GM23338 (cell line): Measurements from ENCODE around the gene NECTIN3. TPM values are rescaled to one million over a fixed set of nuclear protein-coding genes. Genes with fewer than 3 reads are reported as not detected.

Source experiments
- ATAC-seq: fragments of 200-7000 bp; cut with Tn5 transposase; 3 replicates; pipeline ENCODE4 v1.9.1; 2020
- DNase-seq: peaks from one replicate; pipeline ENCODE4 v3.0.0-alpha.2; 2015; ENCODE audit warnings: low spot score
- H2AFZ ChIP-seq: fragments of 200-600 bp; sonication (generic); 2 replicates; pipeline ENCODE4 v1.8.0; 2016; ENCODE audit warnings: antibody characterized with exemption, mild to moderate bottlenecking, moderate library complexity
- H3F3A ChIP-seq: fragments of 200-600 bp; sonication (generic); replicated peaks from 2 replicates; pipeline ENCODE4 v1.8.0; 2017; ENCODE audit warnings: antibody characterized with exemption, mixed run types, low read depth
- H3K27ac ChIP-seq: fragments of 200-600 bp; sonication (generic); 2 replicates; pipeline ENCODE4 v1.6.1; 2016; ENCODE audit warnings: low read depth
- H3K27me3 ChIP-seq: fragments of 200-600 bp; sonication (generic); 2 replicates; pipeline ENCODE4 v1.8.0; 2016; ENCODE audit warnings: mild to moderate bottlenecking, mixed run types, moderate library complexity; ENCODE audit not compliant: insufficient read depth
- H3K36me3 ChIP-seq: fragments of 200-600 bp; sonication (generic); 2 replicates; pipeline ENCODE4 v1.8.0; 2016; ENCODE audit warnings: mild to moderate bottlenecking; ENCODE audit not compliant: insufficient read depth
- H3K4me1 ChIP-seq: fragments of 200-600 bp; sonication (generic); 2 replicates; pipeline ENCODE4 v1.8.0; 2016; ENCODE audit warnings: mild to moderate bottlenecking, moderate library complexity; ENCODE audit not compliant: insufficient read depth
- H3K4me2 ChIP-seq: fragments of 200-600 bp; sonication (generic); 2 replicates; pipeline ENCODE4 v1.7.1; 2017; ENCODE audit warnings: mixed run types
- H3K4me3 ChIP-seq: fragments of 200-600 bp; sonication (generic); 2 replicates; pipeline ENCODE4 v1.6.1; 2016; ENCODE audit warnings: mixed run types
- H3K79me2 ChIP-seq: fragments of 200-600 bp; sonication (generic); replicated peaks from 2 replicates; pipeline ENCODE4 v1.8.0; 2017; ENCODE audit warnings: mild to moderate bottlenecking; ENCODE audit not compliant: insufficient read depth
- H3K9me2 ChIP-seq: fragments of 200-600 bp; sonication (generic); 2 replicates; pipeline ENCODE4 v1.8.0; 2017; ENCODE audit not compliant: insufficient read depth
- H4K20me1 ChIP-seq: fragments of 200-600 bp; sonication (generic); replicated peaks from 2 replicates; pipeline ENCODE4 v1.8.0; 2017; ENCODE audit warnings: mild to moderate bottlenecking; ENCODE audit not compliant: insufficient read depth
- H3K27ac Mint-ChIP-seq: 2 replicates; pipeline ENCODE4 v1.8.0; 2020; ENCODE audit warnings: inconsistent platforms, mild to moderate bottlenecking, moderate library complexity, mixed read lengths
- H3K27me3 Mint-ChIP-seq: 3 replicates; pipeline ENCODE4 v1.8.0; 2022; ENCODE audit warnings: low read depth, mild to moderate bottlenecking, moderate library complexity, mixed read lengths, inconsistent platforms; ENCODE audit not compliant: insufficient read depth, poor library complexity
- H3K36me3 Mint-ChIP-seq: 3 replicates; pipeline ENCODE4 v1.8.0; 2021; ENCODE audit warnings: low read depth, mild to moderate bottlenecking, inconsistent platforms, moderate library complexity, mixed read lengths
- H3K4me1 Mint-ChIP-seq: 3 replicates; pipeline ENCODE4 v1.8.0; 2020; ENCODE audit warnings: mild to moderate bottlenecking, inconsistent platforms, mixed read lengths
- H3K4me3 Mint-ChIP-seq: 3 replicates; pipeline ENCODE4 v1.8.0; 2021; ENCODE audit warnings: moderate library complexity, mild to moderate bottlenecking, inconsistent platforms, mixed read lengths
- H3K9me3 Mint-ChIP-seq: 3 replicates; pipeline ENCODE4 v1.8.0; 2020; ENCODE audit warnings: moderate library complexity, mild to moderate bottlenecking, inconsistent platforms, mixed read lengths
- CREB1 ChIP-seq: fragments of 250-450 bp; sonication (Bioruptor Pico); IDR thresholded peaks from 2 replicates; pipeline ENCODE4 v1.5.0; 2020; ENCODE audit warnings: low read depth, mild to moderate bottlenecking, moderate library complexity
- EZH2 ChIP-seq: fragments of 200-600 bp; sonication (generic); IDR thresholded peaks from one replicate; pipeline ENCODE4 v1.8.0; 2017; ENCODE audit warnings: antibody characterized with exemption, mild to moderate bottlenecking, low read depth; ENCODE audit not compliant: unreplicated experiment
- EZH2phosphoT487 ChIP-seq: fragments of 200-600 bp; sonication (generic); IDR thresholded peaks from one replicate; pipeline ENCODE4 v1.8.1; 2018; ENCODE audit warnings: antibody characterized with exemption; ENCODE audit not compliant: unreplicated experiment
- JUNB ChIP-seq: IDR thresholded peaks from one replicate; pipeline ENCODE4 v1.6.1; 2016; ENCODE audit warnings: antibody characterized with exemption; ENCODE audit not compliant: unreplicated experiment
- NANOG ChIP-seq: IDR thresholded peaks from 2 replicates; pipeline ENCODE4 v1.6.1; 2016; ENCODE audit warnings: antibody characterized with exemption, borderline replicate concordance
- POLR2AphosphoS5 ChIP-seq: IDR thresholded peaks from 2 replicates; pipeline ENCODE4 v1.6.1; 2016; ENCODE audit warnings: antibody characterized with exemption, low read depth
- STAT1 ChIP-seq: IDR thresholded peaks from one replicate; pipeline ENCODE4 v1.6.1; 2016; ENCODE audit warnings: antibody characterized with exemption; ENCODE audit not compliant: unreplicated experiment
- ZNF114 ChIP-seq: fragments of 250-450 bp; sonication (Bioruptor Pico); IDR thresholded peaks from 2 replicates; pipeline ENCODE4 v1.5.0; 2020; ENCODE audit warnings: mild to moderate bottlenecking, moderate library complexity
- ZNF331 ChIP-seq: fragments of 250-450 bp; sonication (Bioruptor Pico); IDR thresholded peaks from 2 replicates; pipeline ENCODE4 v1.5.0; 2020; ENCODE audit warnings: low read depth, mild to moderate bottlenecking, moderate library complexity
- polyA plus RNA-seq: library from polyadenylated mRNA; unstranded; fragments of >200 nt; fragmentation: Nextera tagmentation; extraction: Ambion mirVana; gene quantifications from 2 replicates; pipeline ENCODE4 v1.2.1, GENCODE V29; 2016
- total RNA-seq: library from RNA; depleted of rRNA; stranded (reverse); fragments of >200 nt; shearing (Covaris generic); gene quantifications from 2 replicates; pipeline ENCODE4 v1.2.3, GENCODE V29; 2014
- TF ChIP-seq, protein P1 (sequence below): IDR thresholded peaks from one replicate; pipeline ENCODE4 v1.6.1; 2018; ENCODE audit warnings: antibody characterized with exemption; ENCODE audit not compliant: unreplicated experiment
- TF ChIP-seq, protein P2 (sequence below): fragments of 250-450 bp; sonication (Bioruptor Pico); IDR thresholded peaks from 2 replicates; pipeline ENCODE4 v1.5.0; 2020; ENCODE audit warnings: mild to moderate bottlenecking, moderate library complexity
- TF ChIP-seq, protein P3 (sequence below): IDR thresholded peaks from 2 replicates; pipeline ENCODE4 v1.6.1; 2016; ENCODE audit warnings: antibody characterized with exemption

NECTIN3 gene
- total and polyA plus RNA-seq, 2 experiments from 2014 or later, result 16.0 to 48.2 TPM

DNA sequence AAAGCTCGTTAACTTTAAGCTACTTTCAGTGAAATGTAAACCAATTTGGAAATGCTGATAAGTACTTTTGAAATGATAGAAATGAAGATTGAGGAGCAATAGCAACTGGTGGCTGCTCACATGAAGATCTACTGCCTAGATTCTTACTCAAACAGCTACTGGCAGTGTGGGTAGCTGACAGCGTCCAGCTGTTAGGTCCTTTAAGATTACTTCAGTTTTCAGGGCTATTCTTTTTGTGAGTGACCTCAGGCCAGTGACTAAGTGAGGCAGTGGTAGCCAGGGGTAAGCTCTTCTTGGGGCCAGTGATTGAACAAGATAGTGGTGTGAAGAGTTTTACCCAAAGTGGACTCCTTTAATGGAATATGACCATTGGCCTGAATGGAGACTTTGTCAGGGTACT is 41.3 kb downstream of the NECTIN3 start:
- DNase-seq (no peak), ATAC-seq (no peak)
- Histone ChIP-seq H3K36me3 (no peaks in the 10 kb centered on the region), H3K4me3 (no peak overlapping the region), H3K9me2 (no peaks in the 10 kb centered on the region), H3K4me1 (peaks cover 17% of the 10 kb centered on the region), H3K27me3 (no peaks in the 10 kb centered on the region), H3K79me2 (peaks cover 90% of the 10 kb centered on the region), H3F3A (no peaks in the 10 kb centered on the region), H3K27ac (no peak overlapping the region), H4K20me1 (no peaks in the 10 kb centered on the region; the same call in 1 of the 2 replicates), H3K4me2 (no peak overlapping the region), H2AFZ (no peak overlapping the region)
- H3K36me3 Mint-ChIP-seq, result peaks cover 6% of the 10 kb centered on the region; the same call in 1 of the 3 replicates
- no peak overlapping the region for H3K4me3 Mint-ChIP-seq
- peak overlapping the region; percentile 78 for H3K27ac Mint-ChIP-seq
- peaks cover 2% of the 10 kb centered on the region for H3K27me3 Mint-ChIP-seq
- no peak for TF ChIP-seq NANOG
- no peak for TF ChIP-seq ZNF114 (CRISPR knock-in tag)
- TF ChIP-seq POLR2AphosphoS5, result no peak
- no peak for TF ChIP-seq EZH2
- TF ChIP-seq, protein P1, sequence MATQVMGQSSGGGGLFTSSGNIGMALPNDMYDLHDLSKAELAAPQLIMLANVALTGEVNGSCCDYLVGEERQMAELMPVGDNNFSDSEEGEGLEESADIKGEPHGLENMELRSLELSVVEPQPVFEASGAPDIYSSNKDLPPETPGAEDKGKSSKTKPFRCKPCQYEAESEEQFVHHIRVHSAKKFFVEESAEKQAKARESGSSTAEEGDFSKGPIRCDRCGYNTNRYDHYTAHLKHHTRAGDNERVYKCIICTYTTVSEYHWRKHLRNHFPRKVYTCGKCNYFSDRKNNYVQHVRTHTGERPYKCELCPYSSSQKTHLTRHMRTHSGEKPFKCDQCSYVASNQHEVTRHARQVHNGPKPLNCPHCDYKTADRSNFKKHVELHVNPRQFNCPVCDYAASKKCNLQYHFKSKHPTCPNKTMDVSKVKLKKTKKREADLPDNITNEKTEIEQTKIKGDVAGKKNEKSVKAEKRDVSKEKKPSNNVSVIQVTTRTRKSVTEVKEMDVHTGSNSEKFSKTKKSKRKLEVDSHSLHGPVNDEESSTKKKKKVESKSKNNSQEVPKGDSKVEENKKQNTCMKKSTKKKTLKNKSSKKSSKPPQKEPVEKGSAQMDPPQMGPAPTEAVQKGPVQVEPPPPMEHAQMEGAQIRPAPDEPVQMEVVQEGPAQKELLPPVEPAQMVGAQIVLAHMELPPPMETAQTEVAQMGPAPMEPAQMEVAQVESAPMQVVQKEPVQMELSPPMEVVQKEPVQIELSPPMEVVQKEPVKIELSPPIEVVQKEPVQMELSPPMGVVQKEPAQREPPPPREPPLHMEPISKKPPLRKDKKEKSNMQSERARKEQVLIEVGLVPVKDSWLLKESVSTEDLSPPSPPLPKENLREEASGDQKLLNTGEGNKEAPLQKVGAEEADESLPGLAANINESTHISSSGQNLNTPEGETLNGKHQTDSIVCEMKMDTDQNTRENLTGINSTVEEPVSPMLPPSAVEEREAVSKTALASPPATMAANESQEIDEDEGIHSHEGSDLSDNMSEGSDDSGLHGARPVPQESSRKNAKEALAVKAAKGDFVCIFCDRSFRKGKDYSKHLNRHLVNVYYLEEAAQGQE, result no peak
- TF ChIP-seq, protein P2, sequence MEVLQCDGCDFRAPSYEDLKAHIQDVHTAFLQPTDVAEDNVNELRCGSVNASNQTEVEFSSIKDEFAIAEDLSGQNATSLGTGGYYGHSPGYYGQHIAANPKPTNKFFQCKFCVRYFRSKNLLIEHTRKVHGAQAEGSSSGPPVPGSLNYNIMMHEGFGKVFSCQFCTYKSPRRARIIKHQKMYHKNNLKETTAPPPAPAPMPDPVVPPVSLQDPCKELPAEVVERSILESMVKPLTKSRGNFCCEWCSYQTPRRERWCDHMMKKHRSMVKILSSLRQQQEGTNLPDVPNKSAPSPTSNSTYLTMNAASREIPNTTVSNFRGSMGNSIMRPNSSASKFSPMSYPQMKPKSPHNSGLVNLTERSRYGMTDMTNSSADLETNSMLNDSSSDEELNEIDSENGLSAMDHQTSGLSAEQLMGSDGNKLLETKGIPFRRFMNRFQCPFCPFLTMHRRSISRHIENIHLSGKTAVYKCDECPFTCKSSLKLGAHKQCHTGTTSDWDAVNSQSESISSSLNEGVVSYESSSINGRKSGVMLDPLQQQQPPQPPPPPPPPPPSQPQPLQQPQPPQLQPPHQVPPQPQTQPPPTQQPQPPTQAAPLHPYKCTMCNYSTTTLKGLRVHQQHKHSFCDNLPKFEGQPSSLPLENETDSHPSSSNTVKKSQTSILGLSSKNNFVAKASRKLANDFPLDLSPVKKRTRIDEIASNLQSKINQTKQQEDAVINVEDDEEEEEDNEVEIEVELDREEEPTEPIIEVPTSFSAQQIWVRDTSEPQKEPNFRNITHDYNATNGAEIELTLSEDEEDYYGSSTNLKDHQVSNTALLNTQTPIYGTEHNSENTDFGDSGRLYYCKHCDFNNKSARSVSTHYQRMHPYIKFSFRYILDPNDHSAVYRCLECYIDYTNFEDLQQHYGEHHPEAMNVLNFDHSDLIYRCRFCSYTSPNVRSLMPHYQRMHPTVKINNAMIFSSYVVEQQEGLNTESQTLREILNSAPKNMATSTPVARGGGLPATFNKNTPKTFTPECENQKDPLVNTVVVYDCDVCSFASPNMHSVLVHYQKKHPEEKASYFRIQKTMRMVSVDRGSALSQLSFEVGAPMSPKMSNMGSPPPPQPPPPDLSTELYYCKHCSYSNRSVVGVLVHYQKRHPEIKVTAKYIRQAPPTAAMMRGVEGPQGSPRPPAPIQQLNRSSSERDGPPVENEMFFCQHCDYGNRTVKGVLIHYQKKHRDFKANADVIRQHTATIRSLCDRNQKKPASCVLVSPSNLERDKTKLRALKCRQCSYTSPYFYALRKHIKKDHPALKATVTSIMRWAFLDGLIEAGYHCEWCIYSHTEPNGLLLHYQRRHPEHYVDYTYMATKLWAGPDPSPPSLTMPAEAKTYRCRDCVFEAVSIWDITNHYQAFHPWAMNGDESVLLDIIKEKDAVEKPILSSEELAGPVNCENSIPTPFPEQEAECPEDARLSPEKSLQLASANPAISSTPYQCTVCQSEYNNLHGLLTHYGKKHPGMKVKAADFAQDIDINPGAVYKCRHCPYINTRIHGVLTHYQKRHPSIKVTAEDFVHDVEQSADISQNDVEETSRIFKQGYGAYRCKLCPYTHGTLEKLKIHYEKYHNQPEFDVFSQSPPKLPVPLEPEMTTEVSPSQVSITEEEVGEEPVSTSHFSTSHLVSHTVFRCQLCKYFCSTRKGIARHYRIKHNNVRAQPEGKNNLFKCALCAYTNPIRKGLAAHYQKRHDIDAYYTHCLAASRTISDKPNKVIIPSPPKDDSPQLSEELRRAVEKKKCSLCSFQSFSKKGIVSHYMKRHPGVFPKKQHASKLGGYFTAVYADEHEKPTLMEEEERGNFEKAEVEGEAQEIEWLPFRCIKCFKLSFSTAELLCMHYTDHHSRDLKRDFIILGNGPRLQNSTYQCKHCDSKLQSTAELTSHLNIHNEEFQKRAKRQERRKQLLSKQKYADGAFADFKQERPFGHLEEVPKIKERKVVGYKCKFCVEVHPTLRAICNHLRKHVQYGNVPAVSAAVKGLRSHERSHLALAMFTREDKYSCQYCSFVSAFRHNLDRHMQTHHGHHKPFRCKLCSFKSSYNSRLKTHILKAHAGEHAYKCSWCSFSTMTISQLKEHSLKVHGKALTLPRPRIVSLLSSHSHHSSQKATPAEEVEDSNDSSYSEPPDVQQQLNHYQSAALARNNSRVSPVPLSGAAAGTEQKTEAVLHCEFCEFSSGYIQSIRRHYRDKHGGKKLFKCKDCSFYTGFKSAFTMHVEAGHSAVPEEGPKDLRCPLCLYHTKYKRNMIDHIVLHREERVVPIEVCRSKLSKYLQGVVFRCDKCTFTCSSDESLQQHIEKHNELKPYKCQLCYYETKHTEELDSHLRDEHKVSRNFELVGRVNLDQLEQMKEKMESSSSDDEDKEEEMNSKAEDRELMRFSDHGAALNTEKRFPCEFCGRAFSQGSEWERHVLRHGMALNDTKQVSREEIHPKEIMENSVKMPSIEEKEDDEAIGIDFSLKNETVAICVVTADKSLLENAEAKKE (CRISPR knock-in tag), result no peak
- no peak for TF ChIP-seq EZH2phosphoT487
- TF ChIP-seq, protein P3, sequence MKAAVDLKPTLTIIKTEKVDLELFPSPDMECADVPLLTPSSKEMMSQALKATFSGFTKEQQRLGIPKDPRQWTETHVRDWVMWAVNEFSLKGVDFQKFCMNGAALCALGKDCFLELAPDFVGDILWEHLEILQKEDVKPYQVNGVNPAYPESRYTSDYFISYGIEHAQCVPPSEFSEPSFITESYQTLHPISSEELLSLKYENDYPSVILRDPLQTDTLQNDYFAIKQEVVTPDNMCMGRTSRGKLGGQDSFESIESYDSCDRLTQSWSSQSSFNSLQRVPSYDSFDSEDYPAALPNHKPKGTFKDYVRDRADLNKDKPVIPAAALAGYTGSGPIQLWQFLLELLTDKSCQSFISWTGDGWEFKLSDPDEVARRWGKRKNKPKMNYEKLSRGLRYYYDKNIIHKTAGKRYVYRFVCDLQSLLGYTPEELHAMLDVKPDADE, result no peak
- TF ChIP-seq STAT1, result no peak
- TF ChIP-seq ZNF331 (CRISPR knock-in tag), result no peak
- TF ChIP-seq CREB1, result no peak
- TF ChIP-seq JUNB, result no peak
- no peaks in the 10 kb centered on the region for H3K9me3 Mint-ChIP-seq
- H3K4me1 Mint-ChIP-seq, result peaks cover 49% of the 10 kb centered on the region
